Ishikawa (cell line): ENCODE data around the gene CHST9.

Experiments used
- CEBPB ChIP-seq: IDR thresholded peaks from 2 replicates; pipeline ENCODE4 v1.6.1; 2012
- CREB1 ChIP-seq: IDR thresholded peaks from 2 replicates; pipeline ENCODE4 v1.6.1; 2012; ENCODE audit warnings: low read depth
- EGR1 ChIP-seq: IDR thresholded peaks from 2 replicates; pipeline ENCODE4 v1.6.1; 2012
- EP300 ChIP-seq: IDR thresholded peaks from 2 replicates; pipeline ENCODE4 v1.6.1; 2012; ENCODE audit warnings: borderline replicate concordance
- FOXM1 ChIP-seq: IDR thresholded peaks from 2 replicates; pipeline ENCODE4 v1.6.1; 2012; ENCODE audit warnings: low read depth, borderline replicate concordance
- MAX ChIP-seq: IDR thresholded peaks from 2 replicates; pipeline ENCODE4 v1.6.1; 2012
- NFIC ChIP-seq: IDR thresholded peaks from 2 replicates; pipeline ENCODE4 v1.6.1; 2012
- RAD21 ChIP-seq: IDR thresholded peaks from 2 replicates; pipeline ENCODE4 v1.6.1; 2012; ENCODE audit warnings: low read depth
- REST ChIP-seq: IDR thresholded peaks from 2 replicates; pipeline ENCODE4 v1.6.1; 2012; ENCODE audit warnings: low read depth, mild to moderate bottlenecking
- TAF1 ChIP-seq: IDR thresholded peaks from 2 replicates; pipeline ENCODE4 v1.6.1; 2012; ENCODE audit warnings: low read depth, mild to moderate bottlenecking
- TCF12 ChIP-seq: IDR thresholded peaks from 2 replicates; pipeline ENCODE4 v1.6.1; 2012; ENCODE audit warnings: low read depth
- TEAD4 ChIP-seq: IDR thresholded peaks from 2 replicates; pipeline ENCODE4 v1.6.1; 2012
- USF1 ChIP-seq: IDR thresholded peaks from 2 replicates; pipeline ENCODE4 v1.6.1; 2012
- YY1 ChIP-seq: IDR thresholded peaks from 2 replicates; pipeline ENCODE4 v1.6.1; 2012; ENCODE audit warnings: low read depth
- ZBTB7A ChIP-seq: IDR thresholded peaks from 2 replicates; pipeline ENCODE4 v1.6.1; 2012; ENCODE audit warnings: low read depth

Gene CHST9

GRCh38 chr18:26960911-26961310, 224.2 kb downstream of the CHST9 start:
- TF ChIP-seq EGR1 (no peak), FOXM1 (no peak), TCF12 (no peak), EP300 (no peak), RAD21 (no peak), NFIC (no peak), YY1 (no peak), ZBTB7A (no peak), TAF1 (no peak), MAX (no peak), CREB1 (no peak), TEAD4 (no peak), CEBPB (no peak), REST (no peak), USF1 (no peak)

DNA sequence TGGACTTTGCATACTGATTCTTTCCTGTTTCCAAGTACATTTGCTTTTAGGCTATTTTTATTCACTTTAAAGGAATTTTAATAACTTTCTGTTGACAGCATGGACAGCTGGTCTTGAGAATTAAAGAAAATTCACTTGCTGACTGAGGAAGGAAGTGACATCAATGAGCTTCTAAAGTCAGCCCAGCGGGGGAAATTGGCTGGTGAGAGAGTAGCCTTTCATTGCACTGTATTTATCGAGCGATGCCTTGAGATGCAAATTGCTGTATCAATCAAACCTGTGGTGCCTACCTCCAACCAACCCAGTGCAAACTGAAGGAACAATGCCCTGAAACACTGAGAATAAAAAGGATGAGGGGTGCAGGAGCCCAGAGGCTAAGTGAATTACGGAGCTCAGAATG, 228.2 kb downstream of the CHST9 start:
- no peak for TF ChIP-seq EGR1
- TF ChIP-seq REST = no peak
- no peak for TF ChIP-seq FOXM1
- no peak for TF ChIP-seq TEAD4
- TF ChIP-seq NFIC = no peak
- TF ChIP-seq TAF1 = no peak
- no peak for TF ChIP-seq EP300
- no peak for TF ChIP-seq ZBTB7A
- no peak for TF ChIP-seq CEBPB
- no peak for TF ChIP-seq MAX
- TF ChIP-seq YY1 = no peak
- TF ChIP-seq RAD21 = no peak
- TF ChIP-seq TCF12 = no peak
- no peak for TF ChIP-seq CREB1
- TF ChIP-seq USF1 = no peak

DNA sequence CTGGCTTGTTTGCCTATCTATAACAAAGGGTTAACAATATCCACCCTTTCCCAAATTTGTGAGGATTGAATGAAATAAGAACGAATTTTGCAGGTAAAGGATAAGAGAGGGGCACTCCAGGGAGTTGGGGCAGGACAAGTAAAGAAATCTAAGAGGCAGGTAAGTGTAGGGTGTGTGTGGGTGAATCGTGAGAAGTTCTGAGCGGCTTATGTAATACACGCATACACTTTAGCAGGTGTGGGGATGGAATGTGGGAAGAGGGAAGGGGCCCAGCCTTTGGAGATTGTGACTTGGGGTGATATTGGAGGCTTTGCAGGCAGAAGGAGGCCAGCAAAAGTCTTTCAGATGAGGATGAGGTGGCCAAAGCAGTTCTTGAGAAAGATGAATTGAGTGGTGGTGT, 236.4 kb downstream of the CHST9 start:
- TF ChIP-seq MAX = no peak
- no peak for TF ChIP-seq TEAD4
- no peak for TF ChIP-seq EP300
- TF ChIP-seq EGR1 = no peak

GRCh38 chr18:26943906-26944305, 241.2 kb downstream of the CHST9 start:
- TF ChIP-seq USF1 = no peak
- no peak for TF ChIP-seq REST
- no peak for TF ChIP-seq CREB1
- TF ChIP-seq MAX = no peak
- TF ChIP-seq RAD21 = no peak
- no peak for TF ChIP-seq TCF12
- TF ChIP-seq CEBPB = no peak
- no peak for TF ChIP-seq TAF1
- TF ChIP-seq EGR1 = no peak
- no peak for TF ChIP-seq NFIC
- TF ChIP-seq ZBTB7A = no peak
- no peak for TF ChIP-seq TEAD4
- no peak for TF ChIP-seq EP300
